Measurements from ENCODE around the gene SYCN.

- TF ChIP-seq, protein P1, sequence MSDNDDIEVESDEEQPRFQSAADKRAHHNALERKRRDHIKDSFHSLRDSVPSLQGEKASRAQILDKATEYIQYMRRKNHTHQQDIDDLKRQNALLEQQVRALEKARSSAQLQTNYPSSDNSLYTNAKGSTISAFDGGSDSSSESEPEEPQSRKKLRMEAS (IDR thresholded peaks at IDR 0.05) = no peak
- TF ChIP-seq CTCF (IDR thresholded peaks at IDR 0.05; ENCODE audit: control extremely low read depth in 1 of 3, insufficient read depth in 1 of 3, low read depth in 1 of 3, low read length in 3 of 3) (no peak), EP300 (IDR thresholded peaks at IDR 0.05; ENCODE audit: borderline replicate concordance in 1 of 2, low read depth in 2 of 2, low read length in 2 of 2) (no peak), POLR2A (IDR thresholded peaks at IDR 0.05; ENCODE audit: control extremely low read depth in 1 of 2, low read depth in 2 of 2, low read length in 2 of 2) (no peak), MAFK (IDR thresholded peaks at IDR 0.05; ENCODE audit: low read depth, low read length) (no peak), POU5F1 (IDR thresholded peaks at IDR 0.05; ENCODE audit: low read depth, low read length) (no peak), YY1 (IDR thresholded peaks at IDR 0.05; ENCODE audit: low read depth, low read length) (no peak), POLR2AphosphoS5 (IDR thresholded peaks at IDR 0.05; ENCODE audit: low read depth, low read length) (no peak), GTF2F1 (IDR thresholded peaks at IDR 0.05; ENCODE audit: borderline replicate concordance, low read depth, low read length) (no peak)
Measured at GRCh38 chr19:39192846-39193245, 11.2 kb downstream of the SYCN start.

Measured in H1 (cell line).